GM12878 (cell line): ENCODE results near the gene CPNE5. TPM values are rescaled to one million over a fixed set of nuclear protein-coding genes. Genes with fewer than 3 reads are reported as not detected.
A peak's percentile ranks its signal among the peaks of the same experiment; 100 is the strongest.

Experiments
- ATAC-seq: fragments of 200-7000 bp; cut with Tn5 transposase; 3 replicates; pipeline ENCODE4 v1.9.1; 2020; ENCODE audit warnings: mild to moderate bottlenecking, moderate library complexity
- Bru-seq: library from RNA; stranded (reverse); fragments of 400-500 nt; gene quantifications from one replicate; lab custom pipeline; 2021; lab: Mats Ljungman, UMichigan
- BruChase-seq, 2 experiments: library from RNA; stranded (reverse); fragments of 400-500 nt; gene quantifications; one replicate each; lab custom pipeline; 2021; lab: Mats Ljungman, UMichigan
- BruUV-seq: library from RNA; stranded (reverse); fragments of 400-500 nt; replicated peaks from 2 replicates; lab custom pipeline; 2021; lab: Mats Ljungman, UMichigan
- CTCF ChIA-PET: fragments of 300-600 bp; sonication (Branson Sonifier 250); formaldehyde crosslinking; extraction: SDS; loops from one replicate; lab custom pipeline; 2021; ENCODE audit warnings: inconsistent platforms; lab: Yijun Ruan, JAX
- POLR2A ChIA-PET: fragments of 350-600 bp; formaldehyde crosslinking; extraction: SDS; loops from one replicate; lab custom pipeline; 2021; ENCODE audit warnings: inconsistent platforms; lab: Charles Lee
- RAD21 ChIA-PET: fragments of 300-600 bp; sonication (Branson Sonifier 250); formaldehyde crosslinking; loops from one replicate; lab custom pipeline; 2023; ENCODE audit warnings: antibody characterized with exemption; ENCODE audit not compliant: unreplicated experiment; lab: Charles Lee
- SMC1A ChIA-PET: fragments of 300-600 bp; sonication (Branson Sonifier 250); formaldehyde crosslinking; loops from one replicate; lab custom pipeline; 2023; ENCODE audit not compliant: unreplicated experiment, uncharacterized antibody; lab: Charles Lee
- DNase-seq: peaks from one replicate; pipeline ENCODE4 v3.0.0-alpha.2; 2011; ENCODE audit warnings: low read depth, low spot score
- FAIRE-seq: peaks from 3 replicates; lab custom pipeline; 2011; peaks lifted over from hg19 to GRCh38; lab: Jason Lieb, UNC
- H2AFZ ChIP-seq: 2 replicates; pipeline ENCODE4 v1.6.0; 2011; ENCODE audit warnings: low read depth, low read length, control low read depth; ENCODE audit not compliant: control insufficient read depth
- H3K27ac ChIP-seq: 2 replicates; pipeline ENCODE4 v1.5.1; 2011; ENCODE audit warnings: control low read depth; ENCODE audit not compliant: control insufficient read depth, insufficient read depth
- H3K27me3 ChIP-seq, 2 experiments: replicated peaks in 1 of 2; 2 replicates each; pipeline versions ENCODE4 v1.6.0 to v1.6.1; 2011; ENCODE audit warnings: low read length in 1 of 2; ENCODE audit not compliant: control insufficient read depth in 2 of 2, insufficient read depth in 2 of 2
- H3K36me3 ChIP-seq, 2 experiments: 2 replicates each; pipeline ENCODE4 v1.5.1; 2011; ENCODE audit warnings: low read length in 1 of 2; ENCODE audit not compliant: control insufficient read depth in 2 of 2, insufficient read depth in 2 of 2
- H3K4me1 ChIP-seq: 2 replicates; pipeline ENCODE4 v1.6.1; 2011; ENCODE audit warnings: mild to moderate bottlenecking, low read length, moderate library complexity, mixed read lengths; ENCODE audit not compliant: control insufficient read depth, insufficient read depth
- H3K4me2 ChIP-seq: 2 replicates; pipeline ENCODE4 v1.6.0; 2011; ENCODE audit warnings: control low read depth; ENCODE audit not compliant: control insufficient read depth, insufficient read depth
- H3K4me3 ChIP-seq: fragments of 200-600 bp; sonication (generic); 2 replicates; pipeline ENCODE4 v1.5.1; 2016
- H3K79me2 ChIP-seq: 2 replicates; pipeline ENCODE4 v1.6.0; 2011; ENCODE audit warnings: low read length; ENCODE audit not compliant: control insufficient read depth, insufficient read depth
- H3K9ac ChIP-seq: 2 replicates; pipeline ENCODE4 v1.8.0; 2011; ENCODE audit warnings: low read length, control low read depth, mixed read lengths; ENCODE audit not compliant: control insufficient read depth, insufficient read depth
- H3K9me3 ChIP-seq: replicated peaks from 3 replicates; pipeline ENCODE4 v1.5.1; 2011; ENCODE audit warnings: mild to moderate bottlenecking, low read length; ENCODE audit not compliant: control insufficient read depth, insufficient read depth
- H4K20me1 ChIP-seq: 2 replicates; pipeline ENCODE4 v1.6.0; 2011; ENCODE audit not compliant: control insufficient read depth, insufficient read depth
- CEBPZ ChIP-seq: fragments of 150-350 bp; IDR thresholded peaks from 2 replicates; pipeline ENCODE4 v1.6.1; 2016; ENCODE audit warnings: low read depth, low read length
- GABPA ChIP-seq: IDR thresholded peaks from 2 replicates; pipeline ENCODE4 v1.6.1; 2014; ENCODE audit warnings: antibody characterized with exemption, low read depth, mild to moderate bottlenecking, inconsistent platforms
- NR2C2 ChIP-seq: IDR thresholded peaks from 2 replicates; pipeline ENCODE4 v1.6.1; 2011; ENCODE audit warnings: borderline replicate concordance, low read depth; ENCODE audit not compliant: control insufficient read depth, insufficient read length
- SPI1 ChIP-seq: IDR thresholded peaks from 2 replicates; pipeline ENCODE4 v1.6.1; 2011; ENCODE audit warnings: low read depth, mild to moderate bottlenecking, low read length, moderate library complexity, borderline replicate concordance; ENCODE audit not compliant: insufficient read depth
- SREBF1 ChIP-seq: IDR thresholded peaks from 2 replicates; pipeline ENCODE4 v1.6.1; 2012; ENCODE audit warnings: mild to moderate bottlenecking, low read length
- TCF7 ChIP-seq: IDR thresholded peaks from 2 replicates; pipeline ENCODE4 v1.6.1; 2014; ENCODE audit warnings: antibody characterized with exemption, borderline replicate concordance
- ZBTB40 ChIP-seq: fragments of 450-650 bp; IDR thresholded peaks from 2 replicates; pipeline ENCODE4 v1.6.1; 2016; ENCODE audit warnings: mild to moderate bottlenecking, moderate library complexity, borderline replicate concordance
- ZNF207 ChIP-seq: fragments of 450-650 bp; IDR thresholded peaks from 2 replicates; pipeline ENCODE4 v1.6.1; 2014; ENCODE audit warnings: antibody characterized with exemption, mild to moderate bottlenecking, borderline replicate concordance
- ZNF384 ChIP-seq: IDR thresholded peaks from 2 replicates; pipeline ENCODE4 v1.6.1; 2012; ENCODE audit warnings: low read depth, mild to moderate bottlenecking, low read length, improper control_type of control experiment, borderline replicate concordance
- ZNF622 ChIP-seq: fragments of 450-650 bp; IDR thresholded peaks from 2 replicates; pipeline ENCODE4 v1.6.1; 2017; ENCODE audit warnings: mild to moderate bottlenecking, inconsistent platforms
- WGBS: methylation state at CpG from one replicate; pipeline ENCODE4 v1.1.6; 2016; ENCODE audit warnings: low lambda C conversion rate; ENCODE audit not compliant: insufficient replicate concordance, insufficient coverage; ENCODE audit errors: missing lambda C conversion rate; 5-methylcytosine and 5-hydroxymethylcytosine counted together
- in situ Hi-C: fragments of 300-500 bp; cut with MboI; formaldehyde crosslinking; loops from 9 replicates; pipeline ENCODE4 v1.14.3; 2018; ENCODE audit warnings: mixed read lengths
- intact Hi-C: fragments of 100-400 bp; cut with micrococcal nuclease; formaldehyde crosslinking; loops from one replicate; pipeline ENCODE4 v1.14.2; 2022; ENCODE audit not compliant: unreplicated experiment
- long read RNA-seq, 2 experiments: library from polyadenylated mRNA; unstranded; transcript quantifications; one replicate each; pipeline ENCODE4 v2.0.0, GENCODE V29; 2019 to 2020
- polyA minus RNA-seq, 3 experiments: library from RNA; depleted of rRNA, polyadenylated mRNA; stranded (reverse); fragments of >200 nt; gene quantifications; 2 replicates each; pipeline ENCODE4 v1.2.3, GENCODE V29; 2011
- polyA plus RNA-seq, 11 experiments: library from polyadenylated mRNA; depleted of rRNA in 4 of 11; unstranded in 6 of 11; stranded (reverse) in 5 of 11; fragments of >200 nt; fragmentation: Nextera tagmentation in 4 of 11; fragmentation: Illumina TruSeq in 1 of 11; extraction: Ambion mirVana in 4 of 11; extraction: Trizol in 1 of 11; gene quantifications; 1 replicate in 1 of 11; 2 replicates in 10 of 11; pipeline versions ENCODE4 v1.2.1 to v1.2.3, GENCODE V29; 2011 to 2016; ENCODE audit warnings: inconsistent platforms in 2 of 11, missing spikeins in 2 of 11, low read depth in 1 of 11
- total RNA-seq, 4 experiments: library from RNA; depleted of rRNA in 3 of 4; stranded (reverse); fragments of >200 nt in 3 of 4; fragmentation: Illumina TruSeq in 1 of 4; extraction: Trizol in 1 of 4; gene quantifications; 2 replicates each; pipeline versions ENCODE4 v1.2.1 to v1.2.3, GENCODE V29; 2013 to 2021

Gene CPNE5
- total RNA-seq (2013; cell fraction: nucleolus; rRNA removed), result 9.2 and 10.4 TPM in 2 replicates
- total RNA-seq (2014; rRNA removed) (22.3 and 30.3 TPM in 2 replicates), total RNA-seq (2014; rRNA removed; fragmentation: Illumina TruSeq; extraction: Trizol) (19.2 and 21.9 TPM in 2 replicates), total RNA-seq (2021) (38.4 and 39.1 TPM in 2 replicates), polyA plus RNA-seq (2011; rRNA removed) (6.0 and 14.4 TPM in 2 replicates), polyA plus RNA-seq (2014; fragmentation: Illumina TruSeq; extraction: Trizol) (25.3 and 34.2 TPM in 2 replicates), polyA plus RNA-seq (2014; fragmentation: Nextera tagmentation; extraction: Ambion mirVana) (1 to 10 TPM; 2.4 to 3.1 TPM), polyA plus RNA-seq (2014; rRNA removed) (32.3 and 39.9 TPM in 2 replicates), polyA plus RNA-seq (2016; fragmentation: Nextera tagmentation; extraction: Ambion mirVana) (10 to 100 TPM; 10.3 to 11.7 TPM), polyA minus RNA-seq (2011; rRNA and poly(A)+ RNA removed) (13.7 and 19.7 TPM in 2 replicates), Bru-seq, nascent RNA (percentile 37 among the genes with signal in this experiment), BruChase-seq, experiment 1, labeled RNA remaining after a 6-hour chase (percentile 40 among the genes with signal in this experiment), BruChase-seq, experiment 2, labeled RNA remaining after a 2-hour chase (percentile 36 among the genes with signal in this experiment)
- polyA plus RNA-seq (2011; ENCODE audit: low read depth), result 5.4 TPM
- polyA plus RNA-seq (2011; cell fraction: cytosol; rRNA removed), result 18.2 and 19.2 TPM in 2 replicates
- 35.1 and 36.9 TPM in 2 replicates for polyA plus RNA-seq (2011; cell fraction: nucleus; rRNA removed)
- 13.6 and 14.7 TPM in 2 replicates for polyA plus RNA-seq (2012)
- polyA minus RNA-seq (2011; cell fraction: cytosol; rRNA and poly(A)+ RNA removed), result 5.3 and 6.4 TPM in 2 replicates
- polyA minus RNA-seq (2011; cell fraction: nucleus; rRNA and poly(A)+ RNA removed), result 7.6 and 12.8 TPM in 2 replicates
- long read RNA-seq, experiment 1, partial matches to known transcripts, result 0 of 4 reads
- long read RNA-seq, experiment 1, other reads (novel, unspliced or antisense), result 2 of 4 reads
- long read RNA-seq, experiment 2, partial matches to known transcripts, result 3 of 27 reads
- long read RNA-seq, experiment 2, other reads (novel, unspliced or antisense), result 24 of 27 reads

- 19% methylated on average over 35 of the region's 57 CpGs for WGBS
- ChIA-PET CTCF (no interaction called here), SMC1A (no interaction called here), POLR2A (no interaction called here), RAD21 (no interaction called here)
- H3K36me3 ChIP-seq, result no peaks in the 10 kb centered on the region
- no peaks in the 10 kb centered on the region for H3K79me2 ChIP-seq
- H3K27me3 ChIP-seq, result peaks cover 4 to 17% of the 10 kb centered on the region in 2 experiments; a peak in 3 of 4 replicates
- H3K27ac ChIP-seq, result no peak within 1 kb of the TSS
- no peak within 1 kb of the TSS for H3K9ac ChIP-seq
- no peak within 1 kb of the TSS; the same call in 1 of the 2 replicates for H3K4me3 ChIP-seq
- BruUV-seq, result no TSS peak
- no peak within 1 kb of the TSS for H2AFZ ChIP-seq
- no peaks in the 10 kb centered on the region for H3K9me3 ChIP-seq
- in situ Hi-C loops, result no loop called here
- no peaks in the 10 kb centered on the region for H4K20me1 ChIP-seq
- DNase-seq (no peak), FAIRE-seq (no peak), ATAC-seq (no peak)
- H3K4me1 ChIP-seq, result 0 out of 2 replicates have a peak, but pooled peaks cover 4% of the 10 kb centered on the region
- H3K4me2 ChIP-seq, result peak within 1 kb of the TSS; percentile 38
- intact Hi-C loops, result no loop called here
- TF ChIP-seq NR2C2 (no peak), CEBPZ (no peak), TCF7 (no peak), ZBTB40 (no peak), ZNF384 (no peak), ZNF207 (no peak), SREBF1 (no peak), GABPA (no peak), SPI1 (no peak), ZNF622 (no peak)
Measured at GRCh38 chr6:36838896-36839748, at the start of gene CPNE5. CPNE5 (minus strand) TSS chr6:36839444; CDS start chr6:36839377, 67 bp downstream.
